BLaER1 treated with 17β-estradiol and CSF1 and Interleukin-3, amounts not matched to agents 10 nM and 100 nM (cell line): ENCODE results near the gene PER3.
A peak's percentile ranks its signal among the peaks of the same experiment; 100 is the strongest.
"Not testable (repeated sequence)": the region's sequence is repeated elsewhere in the genome, so short reads cannot be mapped to it uniquely, and the experiment has no call there.

Experiments used
- H3K27ac ChIP-seq, 11 experiments: shearing (Covaris generic); formaldehyde crosslinking; 2 replicates each; pipeline ENCODE4 v1.8.1; 2022
- H3K27me3 ChIP-seq, 11 experiments: shearing (Covaris generic); formaldehyde crosslinking; 2 replicates each; pipeline ENCODE4 v1.8.1; 2022
- H3K36me3 ChIP-seq, 11 experiments: shearing (Covaris generic); formaldehyde crosslinking; 2 replicates each; pipeline ENCODE4 v1.8.1; 2022
- H3K4me1 ChIP-seq, 10 experiments: shearing (Covaris generic); formaldehyde crosslinking; 2 replicates each; pipeline ENCODE4 v1.8.1; 2022
- H3K4me2 ChIP-seq, 11 experiments: shearing (Covaris generic); formaldehyde crosslinking; 2 replicates each; pipeline ENCODE4 v1.8.1; 2022
- H3K4me3 ChIP-seq, 10 experiments: shearing (Covaris generic); formaldehyde crosslinking; 2 replicates each; pipeline ENCODE4 v1.8.1; 2022
- H3K9ac ChIP-seq, 11 experiments: shearing (Covaris generic); formaldehyde crosslinking; 2 replicates each; pipeline ENCODE4 v1.8.1; 2022
- H3K9me3 ChIP-seq, 11 experiments: shearing (Covaris generic); formaldehyde crosslinking; replicated peaks in 1 of 11; 2 replicates each; pipeline ENCODE4 v1.8.1; 2022
- H4K20me1 ChIP-seq, 11 experiments: shearing (Covaris generic); formaldehyde crosslinking; 2 replicates each; pipeline ENCODE4 v1.8.1; 2022
- Cebpa-rat ChIP-seq, 11 experiments: shearing (Covaris generic); IDR thresholded peaks; 2 replicates each; pipeline ENCODE4 v1.8.1; 2022

The PER3 gene

DNA sequence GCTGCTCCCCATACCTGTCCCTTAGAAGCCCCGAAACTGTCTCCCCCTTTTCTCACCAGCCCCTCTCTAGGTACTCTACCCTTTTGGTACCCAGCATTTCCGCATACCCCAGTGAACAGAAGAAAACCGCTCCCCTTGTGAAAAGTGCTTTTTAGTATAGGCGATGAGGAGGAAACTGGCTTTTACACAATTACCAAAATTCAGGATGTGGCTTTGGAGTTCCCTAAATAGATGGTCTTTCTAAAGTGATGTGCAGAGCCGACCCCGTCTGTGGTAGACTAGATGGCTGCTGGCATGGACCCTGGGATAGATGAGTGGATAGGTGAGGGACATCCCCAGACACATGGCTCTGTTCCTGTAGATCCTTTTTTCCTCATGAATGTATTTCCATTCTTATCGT, 2.6 kb upstream of the PER3 start:
- Histone ChIP-seq H3K4me3 (peak overlapping the region in 7 of 10 experiments; percentile 21 to 69 (median 42); a peak in 8 of 20 replicates), H3K27me3 (no peaks in the 10 kb centered on the region), H4K20me1 (peaks cover 0 to 39% (median 9%) of the 10 kb centered on the region in 11 experiments; a peak in 9 of 22 replicates), H3K9me3 (peaks cover 0 to 11% (median 4%) of the 10 kb centered on the region in 11 experiments; a peak in 12 of 22 replicates), H3K36me3 (peaks cover 43 to 48% (median 47%) of the 10 kb centered on the region in 11 experiments), H3K27ac (peak overlapping the region in 9 of 11 experiments; percentile 46 to 71 (median 60); a peak in 17 of 22 replicates), H3K4me2 (peak overlapping the region; percentile 87 to 96 (median 93)), H3K4me1 (peaks cover 32 to 46% (median 42%) of the 10 kb centered on the region in 10 experiments), H3K9ac (peak overlapping the region in 10 of 11 experiments; percentile 11 to 72 (median 42); a peak in 13 of 22 replicates)
- no peak for TF ChIP-seq Cebpa-rat (IDR thresholded peaks at IDR 0.05)

DNA sequence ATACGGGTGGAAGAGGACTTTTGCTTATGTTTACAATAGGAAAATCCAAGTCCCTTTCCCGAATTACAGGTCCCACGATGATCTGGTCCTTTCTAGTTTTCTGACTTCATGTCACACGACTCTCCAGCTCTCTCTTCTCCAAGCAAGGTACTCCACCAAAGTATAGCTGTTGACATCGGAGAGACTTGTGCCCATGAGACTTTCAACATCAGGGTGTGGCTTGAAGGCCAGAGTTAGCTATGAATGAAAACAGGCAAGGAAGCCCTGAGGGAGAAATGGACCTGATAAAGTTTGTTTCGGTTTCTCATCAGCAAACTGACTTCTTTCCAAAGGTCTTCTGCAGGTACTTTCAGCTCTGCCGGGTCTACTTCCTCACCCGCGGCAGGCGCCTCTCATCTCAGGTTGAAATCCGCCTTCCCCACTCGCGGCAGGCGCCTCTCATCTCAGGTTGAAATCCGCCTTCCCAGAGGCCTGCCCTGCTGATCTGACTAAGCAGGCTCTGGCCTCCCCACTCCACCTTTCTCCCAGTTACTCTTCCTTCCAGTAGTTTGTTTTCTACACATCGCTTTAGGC, 2.1 kb upstream of the PER3 start:
- peak overlapping the region in 6 of 10 experiments; percentile 25 to 69 (median 44); a peak in 9 of 20 replicates for H3K4me3 ChIP-seq
- H3K27me3 ChIP-seq: no peaks in the 10 kb centered on the region
- TF ChIP-seq Cebpa-rat (IDR thresholded peaks at IDR 0.05): no peak
- peaks cover 32 to 49% (median 44%) of the 10 kb centered on the region in 10 experiments for H3K4me1 ChIP-seq
- peaks cover 0 to 34% (median 4%) of the 10 kb centered on the region in 11 experiments; a peak in 8 of 22 replicates for H4K20me1 ChIP-seq
- H3K36me3 ChIP-seq: peaks cover 38 to 43% (median 42%) of the 10 kb centered on the region in 11 experiments
- H3K9ac ChIP-seq: peak overlapping the region in 7 of 11 experiments; percentile 18 to 72 (median 61); a peak in 10 of 22 replicates
- H3K9me3 ChIP-seq: peaks cover 0 to 11% (median 4%) of the 10 kb centered on the region in 11 experiments; a peak in 12 of 22 replicates
- peak overlapping the region; percentile 87 to 96 (median 93) for H3K4me2 ChIP-seq
- peak overlapping the region in 9 of 11 experiments; percentile 16 to 71 (median 60); a peak in 16 of 22 replicates for H3K27ac ChIP-seq

DNA sequence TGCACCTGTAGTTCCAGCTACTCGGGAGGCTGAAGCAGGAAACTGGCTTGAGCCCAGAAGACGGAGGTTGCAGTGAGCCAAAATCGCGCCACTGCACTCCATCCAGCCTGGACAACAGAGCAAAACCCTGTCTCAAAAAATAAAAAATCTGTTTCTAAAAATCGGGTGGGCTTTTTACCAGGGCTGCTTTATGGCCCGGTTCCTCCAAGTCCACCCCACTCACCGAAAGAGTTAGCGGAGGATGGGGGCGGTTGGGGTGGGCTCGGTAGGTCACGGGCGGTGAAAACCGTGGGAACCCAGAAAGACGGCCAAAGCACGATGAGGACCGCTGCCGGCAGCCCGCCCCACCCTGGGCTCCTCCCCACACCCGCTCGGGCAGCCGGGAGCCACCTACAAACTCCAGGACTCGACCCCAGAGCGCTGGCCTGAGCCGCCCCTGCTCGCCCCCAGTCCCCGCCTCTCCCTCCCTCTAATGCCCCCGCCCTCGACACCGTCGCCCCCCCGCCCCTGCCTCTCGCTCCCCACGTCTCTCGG, 846 bp upstream of the PER3 start:
- Histone ChIP-seq H3K27me3 (no peaks in the 10 kb centered on the region), H3K9me3 (peaks cover 0 to 14% (median 4%) of the 10 kb centered on the region in 11 experiments; a peak in 12 of 22 replicates), H3K4me2 (peak overlapping the region; percentile 87 to 96 (median 93)), H4K20me1 (peaks cover 0 to 24% (median 0%) of the 10 kb centered on the region in 11 experiments; a peak in 7 of 22 replicates), H3K36me3 (peaks cover 26 to 34% (median 29%) of the 10 kb centered on the region in 11 experiments), H3K9ac (peak overlapping the region; percentile 51 to 79 (median 72); a peak in 19 of 22 replicates), H3K27ac (peak overlapping the region in 10 of 11 experiments; percentile 23 to 71 (median 58); a peak in 17 of 22 replicates), H3K4me1 (peaks cover 32 to 55% (median 40%) of the 10 kb centered on the region in 10 experiments), H3K4me3 (peak overlapping the region; percentile 53 to 69 (median 60))
- TF ChIP-seq Cebpa-rat (IDR thresholded peaks at IDR 0.05): no peak

DNA sequence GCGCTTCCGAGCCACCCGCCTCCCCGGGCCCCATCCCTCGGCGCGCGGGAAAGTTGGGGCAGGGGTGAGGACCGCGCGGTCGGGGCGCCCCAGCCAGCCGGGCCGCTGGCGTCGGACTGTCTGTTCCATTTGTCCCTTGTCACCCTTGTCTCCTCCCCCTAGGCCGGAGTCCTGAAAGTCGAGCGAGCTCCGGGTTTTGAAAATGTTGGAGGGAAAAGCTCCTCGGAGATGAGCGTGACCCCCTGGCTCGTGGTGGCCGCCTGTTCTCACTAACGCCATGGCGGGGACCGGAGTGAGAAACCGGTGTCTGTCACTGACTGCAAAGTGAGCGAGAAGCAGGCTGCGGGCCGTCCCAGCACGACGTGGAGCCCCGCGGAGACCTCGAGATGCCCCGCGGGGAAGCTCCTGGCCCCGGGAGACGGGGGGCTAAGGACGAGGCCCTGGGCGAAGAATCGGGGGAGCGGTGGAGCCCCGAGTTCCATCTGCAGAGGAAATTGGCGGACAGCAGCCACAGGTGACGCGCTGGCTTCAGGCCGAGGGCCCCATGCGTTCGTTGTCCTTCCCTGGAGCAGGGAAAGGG, 491 bp downstream of the PER3 start:
- Histone ChIP-seq H3K4me2 (peak overlapping the region; percentile 34 to 61 (median 47)), H3K36me3 (peaks cover 21 to 34% (median 26%) of the 10 kb centered on the region in 11 experiments), H3K27ac (peak overlapping the region; percentile 53 to 72 (median 64); a peak in 16 of 22 replicates), H3K9ac (peak overlapping the region in 3 of 11 experiments; percentile 59 to 62 (median 59); a peak in 3 of 22 replicates), H3K4me1 (peaks cover 32 to 52% (median 40%) of the 10 kb centered on the region in 10 experiments), H3K27me3 (no peaks in the 10 kb centered on the region), H4K20me1 (peaks cover 0 to 20% (median 0%) of the 10 kb centered on the region in 11 experiments; a peak in 7 of 22 replicates), H3K9me3 (peaks cover 6 to 27% (median 16%) of the 10 kb centered on the region in 11 experiments), H3K4me3 (peak overlapping the region in 8 of 10 experiments; percentile 42 to 68 (median 60); a peak in 15 of 20 replicates)
- TF ChIP-seq Cebpa-rat (IDR thresholded peaks at IDR 0.05): no peak

DNA sequence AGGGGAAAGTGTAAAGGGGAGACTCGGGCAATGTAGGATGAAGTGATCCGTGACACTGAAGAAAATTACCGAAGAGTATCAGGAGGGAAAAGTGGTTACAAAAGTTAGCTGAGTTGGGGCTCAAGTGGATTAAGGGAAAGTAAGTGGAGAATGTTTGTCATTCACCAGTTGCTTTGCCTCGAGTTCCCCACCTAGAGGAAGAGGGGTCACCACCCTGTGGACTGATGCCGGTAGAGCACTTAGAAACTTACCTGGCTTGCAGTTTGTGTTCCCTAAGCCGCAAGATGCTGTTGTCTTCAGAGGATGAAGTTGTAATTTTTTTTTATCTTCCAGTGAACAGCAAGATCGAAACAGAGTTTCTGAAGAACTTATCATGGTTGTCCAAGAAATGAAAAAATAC, 1.0 kb downstream of the PER3 start:
- Histone ChIP-seq H3K27ac (no peak overlapping the region), H3K4me2 (no peak overlapping the region; a peak in 1 of 22 replicates), H3K9me3 (peaks cover 11 to 32% (median 22%) of the 10 kb centered on the region in 11 experiments), H3K27me3 (no peaks in the 10 kb centered on the region), H3K36me3 (peaks cover 21 to 34% (median 26%) of the 10 kb centered on the region in 11 experiments), H4K20me1 (peaks cover 0 to 20% (median 0%) of the 10 kb centered on the region in 11 experiments; a peak in 7 of 22 replicates), H3K4me1 (peaks cover 32 to 48% (median 38%) of the 10 kb centered on the region in 10 experiments), H3K9ac (no peak overlapping the region), H3K4me3 (no peak overlapping the region)
- TF ChIP-seq Cebpa-rat (IDR thresholded peaks at IDR 0.05): no peak

DNA sequence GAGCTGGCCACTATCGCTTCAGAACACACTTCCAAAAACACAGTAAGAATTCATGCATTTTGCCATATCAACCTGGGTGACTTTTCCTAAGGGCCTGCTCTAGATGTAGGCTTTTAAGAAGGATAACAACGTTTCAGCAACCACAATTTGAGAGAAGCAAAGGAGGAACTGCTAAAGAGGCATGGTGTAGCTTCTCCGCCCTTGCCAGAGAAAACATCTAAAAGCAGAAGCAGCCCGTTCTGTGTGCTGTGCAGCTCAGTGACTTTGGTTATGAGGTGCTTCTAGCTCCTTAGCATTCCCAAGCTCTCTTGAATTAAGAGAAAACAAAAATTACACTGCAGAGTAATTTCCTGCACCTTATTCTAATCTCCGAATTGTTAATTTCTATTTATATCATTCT, 2.7 kb downstream of the PER3 start:
- peak overlapping the region in 2 of 11 experiments; percentile 6 to 34; a peak in 3 of 22 replicates for H3K4me2 ChIP-seq
- H3K4me3 ChIP-seq: no peak overlapping the region
- H3K36me3 ChIP-seq: peaks cover 21 to 38% (median 31%) of the 10 kb centered on the region in 11 experiments; a peak in 20 of 22 replicates
- H3K4me1 ChIP-seq: peaks cover 15 to 31% (median 21%) of the 10 kb centered on the region in 10 experiments
- H3K9ac ChIP-seq: no peak overlapping the region
- H4K20me1 ChIP-seq: peaks cover 0 to 8% (median 0%) of the 10 kb centered on the region in 11 experiments; a peak in 2 of 22 replicates
- TF ChIP-seq Cebpa-rat (IDR thresholded peaks at IDR 0.05): no peak
- no peak overlapping the region for H3K27ac ChIP-seq
- peaks cover 28 to 49% (median 38%) of the 10 kb centered on the region in 11 experiments for H3K9me3 ChIP-seq
- H3K27me3 ChIP-seq: no peaks in the 10 kb centered on the region

DNA sequence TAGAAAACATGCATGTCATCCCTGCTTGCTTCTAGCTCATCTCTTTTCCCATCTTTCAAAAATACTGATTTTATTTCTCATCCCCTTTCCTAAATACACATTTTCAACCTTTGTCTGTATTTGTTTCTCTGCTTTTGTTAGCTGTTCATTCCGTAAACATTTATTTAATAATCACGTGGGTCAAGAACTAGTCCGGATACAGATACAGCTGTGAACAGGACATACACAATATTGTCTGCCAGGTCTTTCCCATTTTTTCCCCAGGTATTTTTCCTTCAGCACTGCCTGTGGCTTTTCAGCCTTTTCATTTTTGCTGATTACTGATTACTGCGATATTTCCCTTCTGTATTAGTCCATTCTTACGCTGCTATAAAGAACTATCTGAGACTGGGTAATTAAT, 5.7 kb downstream of the PER3 start:
- H4K20me1 ChIP-seq: no peaks in the 10 kb centered on the region
- peak overlapping the region in 2 of 10 experiments; percentile 13 to 32; a peak in 2 of 20 replicates for H3K4me3 ChIP-seq
- H3K27ac ChIP-seq: no peak overlapping the region
- no peak overlapping the region for H3K4me2 ChIP-seq
- H3K27me3 ChIP-seq: no peaks in the 10 kb centered on the region
- H3K4me1 ChIP-seq: peaks cover 0 to 17% (median 3%) of the 10 kb centered on the region in 10 experiments; a peak in 7 of 20 replicates
- peaks cover 39 to 60% (median 48%) of the 10 kb centered on the region in 11 experiments for H3K9me3 ChIP-seq
- H3K9ac ChIP-seq: no peak overlapping the region
- H3K36me3 ChIP-seq: peaks cover 21 to 50% (median 39%) of the 10 kb centered on the region in 11 experiments; a peak in 20 of 22 replicates
- TF ChIP-seq Cebpa-rat (IDR thresholded peaks at IDR 0.05): no peak

DNA sequence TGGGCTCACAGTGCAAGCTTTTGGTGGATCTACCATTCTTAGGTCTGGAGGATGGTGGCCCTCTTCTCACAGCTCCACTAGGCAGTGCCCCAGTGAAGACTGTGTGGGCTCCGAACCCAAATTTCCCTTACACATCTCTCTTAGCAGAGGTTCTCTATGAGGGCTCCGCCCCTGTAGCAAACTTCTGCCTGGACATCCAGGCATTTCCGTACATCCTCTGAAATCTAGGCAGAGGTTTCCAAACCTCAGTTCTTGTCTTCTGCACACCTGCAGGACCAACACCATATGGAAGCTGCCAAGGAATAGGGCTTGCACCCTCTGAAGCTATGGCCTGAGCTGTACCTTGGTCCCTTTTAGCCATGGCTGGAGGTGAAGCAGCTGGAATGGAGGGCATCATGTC, 6.9 kb downstream of the PER3 start:
- peaks cover 21 to 50% (median 39%) of the 10 kb centered on the region in 11 experiments; a peak in 20 of 22 replicates for H3K36me3 ChIP-seq
- peak overlapping the region in 5 of 10 experiments; percentile 13 to 32 (median 25); a peak in 6 of 20 replicates for H3K4me3 ChIP-seq
- peaks cover 39 to 59% (median 48%) of the 10 kb centered on the region in 11 experiments for H3K9me3 ChIP-seq
- not testable (repeated sequence) for H3K9ac ChIP-seq, H3K4me2 ChIP-seq, H3K27me3 ChIP-seq, H4K20me1 ChIP-seq, H3K27ac ChIP-seq
- peaks cover 0 to 15% (median 3%) of the 10 kb centered on the region in 10 experiments; a peak in 7 of 20 replicates for H3K4me1 ChIP-seq
